ENCODE data around the gene PAPLN. TPM values are rescaled to one million over a fixed set of nuclear protein-coding genes. Genes with fewer than 3 reads are reported as not detected.

The PAPLN gene
- polyA plus RNA-seq, 1 donor = 2.4 TPM

- no peak for DNase-seq
Observed at GRCh38 chr14:73262427-73263183, 25.3 kb downstream of the PAPLN start.

GRCh38 chr14:73263606-73264005 is 26.3 kb downstream of the PAPLN start:
- DNase-seq = no peak

DNA sequence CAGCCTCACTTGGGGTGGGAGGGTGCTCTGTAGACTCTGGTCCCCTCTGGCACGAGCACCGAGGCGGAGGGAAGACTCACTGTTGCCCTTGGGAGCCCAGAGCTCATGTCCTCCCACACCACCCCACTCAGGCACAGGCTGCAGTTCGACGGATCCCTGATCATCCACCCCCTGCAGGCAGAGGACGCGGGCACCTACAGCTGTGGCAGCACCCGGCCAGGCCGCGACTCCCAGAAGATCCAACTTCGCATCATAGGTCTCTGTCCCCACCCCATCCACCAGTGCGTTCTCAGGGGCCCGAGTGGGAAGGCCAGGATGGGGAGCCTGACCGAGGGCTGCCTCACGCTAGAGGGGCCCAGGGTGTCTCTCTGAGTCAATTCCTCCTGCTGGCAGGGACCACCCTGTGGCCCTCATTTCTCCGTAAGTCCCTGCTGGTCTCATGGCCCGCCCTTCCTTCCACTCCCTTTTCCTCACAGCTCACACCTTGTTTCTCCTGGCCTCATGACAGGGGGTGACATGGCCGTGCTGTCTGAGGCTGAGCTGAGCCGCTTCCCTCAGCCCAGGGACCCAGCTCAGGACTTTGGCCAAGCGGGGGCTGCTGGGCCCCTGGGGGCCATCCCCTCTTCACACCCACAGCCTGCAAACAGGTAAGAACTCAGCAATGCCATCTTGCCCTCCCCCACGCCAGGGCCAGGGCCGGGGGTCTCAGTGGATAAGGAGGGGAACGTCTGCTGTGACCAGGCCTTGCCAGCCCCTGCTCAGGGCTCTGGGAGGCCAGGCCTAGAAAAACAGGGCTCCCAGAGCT is 27.0 kb downstream of the PAPLN start:
- no peak for DNase-seq

DNA sequence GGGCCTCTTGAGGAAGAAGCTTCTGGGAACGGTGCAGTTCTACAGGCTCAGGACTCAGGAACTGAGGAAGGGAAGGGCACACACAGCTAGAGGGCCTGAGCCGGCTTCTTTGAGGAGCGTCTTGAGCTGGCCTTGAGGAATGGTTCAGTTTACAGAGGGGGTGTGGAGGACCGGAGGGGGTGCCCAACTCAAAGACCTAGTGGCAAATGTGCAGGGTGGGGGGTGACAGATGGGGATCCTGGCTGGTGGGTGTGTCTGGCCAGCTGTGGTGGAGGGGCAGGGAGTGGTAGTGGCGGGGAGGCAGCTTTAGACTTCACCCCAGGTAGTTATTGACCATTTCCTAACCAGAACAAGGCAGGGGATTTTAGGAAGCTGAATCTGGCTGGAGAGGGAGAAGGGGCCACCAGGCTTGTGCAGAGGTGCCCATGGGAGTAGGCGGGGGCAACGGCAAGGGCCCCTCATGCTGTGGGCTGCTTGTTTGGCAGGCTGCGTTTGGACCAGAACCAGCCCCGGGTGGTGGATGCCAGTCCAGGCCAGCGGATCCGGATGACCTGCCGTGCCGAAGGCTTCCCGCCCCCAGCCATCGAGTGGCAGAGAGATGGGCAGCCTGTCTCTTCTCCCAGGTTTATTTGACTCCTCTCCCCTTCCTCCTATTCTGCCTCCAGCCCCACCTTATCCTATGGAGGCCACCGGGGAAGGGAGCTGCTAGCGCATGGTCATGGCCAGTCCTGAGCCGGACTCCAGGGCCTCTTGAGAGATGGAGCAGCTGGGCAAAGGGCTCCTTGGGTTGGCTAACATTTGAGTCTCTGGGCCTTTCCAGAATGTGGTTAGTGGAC is 27.8 kb downstream of the PAPLN start:
- no peak for DNase-seq

- DNase-seq = no peak
Observed at GRCh38 chr14:73265721-73266046, 28.4 kb downstream of the PAPLN start.

DNA sequence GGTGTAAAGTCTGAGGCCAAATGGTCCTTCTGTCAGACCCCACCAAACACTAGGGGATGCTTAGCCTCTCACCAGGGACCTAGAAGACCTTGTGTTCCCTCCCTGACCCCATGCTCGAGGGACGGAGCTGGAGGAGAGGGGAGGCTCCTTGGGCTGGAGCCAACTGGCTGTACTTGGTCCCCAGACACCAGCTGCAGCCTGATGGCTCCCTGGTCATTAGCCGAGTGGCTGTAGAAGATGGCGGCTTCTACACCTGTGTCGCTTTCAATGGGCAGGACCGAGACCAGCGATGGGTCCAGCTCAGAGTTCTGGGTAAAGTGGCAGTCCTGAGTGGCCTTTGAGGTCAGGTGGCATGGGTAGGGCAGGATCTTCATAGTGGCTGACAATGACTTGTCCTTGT is 29.0 kb downstream of the PAPLN start:
- no peak for DNase-seq

DNA sequence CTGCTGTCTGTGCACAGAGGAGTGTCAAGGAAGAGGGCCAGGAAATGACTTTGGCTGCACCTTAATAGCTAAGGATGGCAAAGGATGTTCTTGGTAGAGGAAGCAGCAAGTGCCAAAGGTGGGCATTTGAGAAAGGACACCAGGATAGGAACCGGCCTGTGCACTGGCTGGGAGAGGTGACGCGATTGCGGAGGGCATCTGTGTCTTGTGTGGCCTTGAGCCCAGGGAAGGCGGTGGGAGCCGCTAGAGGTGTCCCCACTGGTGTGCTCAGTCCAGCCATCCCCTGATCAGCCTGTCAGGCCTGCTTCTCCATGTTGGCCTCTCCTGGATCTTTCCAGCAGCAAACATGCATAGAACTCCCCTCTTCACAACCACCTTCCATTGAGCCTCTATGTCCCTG is 30.2 kb downstream of the PAPLN start:
- DNase-seq = no peak

GRCh38 chr14:73269729-73270531 is 32.6 kb downstream of the PAPLN start:
- DNase-seq = peak; percentile 25

DNA sequence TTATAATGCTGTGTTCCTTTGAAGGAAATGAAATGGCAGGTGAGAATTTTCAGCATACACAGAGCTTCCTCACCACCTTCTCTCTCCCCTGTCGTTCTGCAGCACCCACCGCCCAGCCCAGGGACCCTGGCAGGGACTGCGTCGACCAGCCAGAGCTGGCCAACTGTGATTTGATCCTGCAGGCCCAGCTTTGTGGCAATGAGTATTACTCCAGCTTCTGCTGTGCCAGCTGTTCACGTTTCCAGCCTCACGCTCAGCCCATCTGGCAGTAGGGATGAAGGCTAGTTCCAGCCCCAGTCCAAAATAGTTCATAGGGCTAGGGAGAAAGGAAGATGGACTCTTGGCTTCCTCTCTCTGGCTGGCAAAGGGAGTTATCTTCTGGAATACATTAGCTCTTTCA is 35.1 kb downstream of the PAPLN start:
- no peak for DNase-seq

GRCh38 chr14:73273799-73274198 is 36.5 kb downstream of the PAPLN start:
- no peak for DNase-seq

GRCh38 chr14:73276836-73277235 is 39.5 kb downstream of the PAPLN start:
- no peak for DNase-seq

- no peak for DNase-seq
Observed at GRCh38 chr14:73277376-73277775, 40.1 kb downstream of the PAPLN start.

- no peak for DNase-seq
Observed at GRCh38 chr14:73280903-73281302, 43.6 kb downstream of the PAPLN start.

DNA sequence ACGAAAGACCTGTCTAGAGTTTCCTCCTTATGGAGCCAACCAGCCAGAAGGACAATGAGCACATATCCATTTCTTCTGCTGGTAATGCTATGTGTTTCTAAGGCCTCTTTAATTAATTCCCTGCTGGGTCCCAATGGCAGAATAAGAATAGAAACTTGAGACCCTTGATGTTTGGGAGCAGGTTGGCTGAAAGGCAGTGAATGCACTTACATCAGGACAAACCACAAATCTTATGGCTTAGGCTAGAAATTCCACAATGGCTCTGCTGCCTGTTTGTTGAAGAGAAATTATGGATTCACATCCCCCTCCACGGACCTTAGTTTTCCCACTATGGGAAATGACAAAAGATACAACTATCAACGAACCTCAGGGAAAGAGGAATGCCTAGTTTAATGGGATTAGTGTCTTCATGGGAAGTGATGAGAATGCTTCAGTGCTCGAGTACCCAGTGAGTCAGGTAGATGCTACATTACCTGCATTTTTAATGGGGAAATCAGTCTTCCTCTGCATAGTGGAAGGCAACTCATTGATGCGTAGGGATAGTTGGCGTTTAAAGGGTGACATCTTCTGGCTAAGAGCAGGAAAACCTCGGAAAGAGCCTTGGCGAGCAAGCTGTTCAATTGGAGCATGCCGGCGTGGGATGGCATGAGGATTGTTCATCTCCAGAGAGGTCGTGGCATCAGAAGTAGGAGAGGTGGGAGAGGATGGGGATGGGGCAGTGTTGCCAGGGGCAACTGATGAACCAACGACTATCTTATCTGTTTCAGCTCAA is 46.5 kb downstream of the PAPLN start:
- no peak for DNase-seq

DNA sequence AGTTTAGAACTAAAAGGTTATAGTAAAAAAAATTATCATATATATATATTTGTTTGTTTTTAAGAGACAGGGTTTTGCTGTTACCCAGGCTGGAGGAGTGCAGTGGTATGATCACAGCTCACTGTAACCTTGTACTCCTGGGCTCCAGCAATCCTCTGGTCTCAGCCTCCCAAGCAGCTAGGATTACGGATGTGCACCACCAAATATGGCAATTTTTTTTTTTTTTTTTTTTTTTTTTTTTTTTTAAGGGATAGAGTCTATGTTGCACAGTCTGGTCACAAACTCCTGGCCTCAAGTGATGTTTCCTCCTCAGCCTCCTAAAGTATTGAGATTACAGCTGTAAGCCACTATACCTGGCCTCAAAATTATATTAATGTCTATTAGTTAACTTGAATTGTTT is 48.7 kb downstream of the PAPLN start:
- no peak for DNase-seq

- no peak for DNase-seq
Observed at GRCh38 chr14:73286598-73286997, 49.3 kb downstream of the PAPLN start.

DNA sequence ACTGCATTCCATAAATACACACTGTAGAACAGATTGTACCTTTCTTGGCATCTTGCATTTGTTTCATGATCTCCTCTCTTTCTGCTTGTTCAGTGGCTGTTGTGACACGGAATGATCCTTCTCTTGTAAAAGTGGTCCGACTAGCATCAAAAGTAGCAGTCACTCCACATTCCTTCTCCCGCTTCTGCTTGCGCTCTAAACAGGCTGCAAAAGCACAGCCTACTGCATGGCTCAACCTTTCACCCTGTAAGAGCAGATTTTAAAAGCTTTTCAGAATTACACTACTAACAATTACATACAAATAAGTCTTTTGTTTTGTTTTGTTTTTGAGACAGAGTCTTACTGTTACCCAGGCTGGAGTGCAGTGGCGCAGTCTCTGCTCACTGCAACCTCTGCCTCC is 49.8 kb downstream of the PAPLN start:
- no peak for DNase-seq

GRCh38 chr14:73289308-73289707 is 52.0 kb downstream of the PAPLN start:
- no peak for DNase-seq

GRCh38 chr14:73289729-73290128 is 52.4 kb downstream of the PAPLN start:
- no peak for DNase-seq

GRCh38 chr14:73290279-73290678 is 53.0 kb downstream of the PAPLN start:
- no peak for DNase-seq
